MG63 (cell line): ENCODE measurements around the gene ZNF624. TPM values are rescaled to one million over a fixed set of nuclear protein-coding genes. Genes with fewer than 3 reads are reported as not detected.

ENCODE experiments used
- DNase-seq: peaks from one replicate; pipeline ENCODE4 v3.0.0-alpha.2; 2020
- H3K27me3 ChIP-seq: fragments of 250-450 bp; sonication (Bioruptor Pico); 2 replicates; pipeline ENCODE4 v1.5.1; 2020; ENCODE audit warnings: mild to moderate bottlenecking, moderate library complexity
- H3K36me3 ChIP-seq: fragments of 250-450 bp; sonication (Bioruptor Pico); 2 replicates; pipeline ENCODE4 v1.5.1; 2020; ENCODE audit warnings: mild to moderate bottlenecking, moderate library complexity
- H3K4me3 ChIP-seq: fragments of 250-450 bp; sonication (Bioruptor Pico); 2 replicates; pipeline ENCODE4 v1.5.1; 2020; ENCODE audit warnings: mild to moderate bottlenecking, moderate library complexity
- H3K9me3 ChIP-seq: fragments of 250-450 bp; sonication (Bioruptor Pico); 2 replicates; pipeline ENCODE4 v1.5.1; 2020; ENCODE audit warnings: mild to moderate bottlenecking, moderate library complexity
- total RNA-seq: library from RNA; depleted of rRNA; stranded (reverse); fragments of >200 nt; shearing (Covaris generic); gene quantifications from 2 replicates; pipeline ENCODE4 v1.2.3, GENCODE V29; 2014; ENCODE audit warnings: low replicate concordance; rRNA removed

The ZNF624 gene
- total RNA-seq, 1 experiment from 2014 or later, result 2.8 TPM

DNA sequence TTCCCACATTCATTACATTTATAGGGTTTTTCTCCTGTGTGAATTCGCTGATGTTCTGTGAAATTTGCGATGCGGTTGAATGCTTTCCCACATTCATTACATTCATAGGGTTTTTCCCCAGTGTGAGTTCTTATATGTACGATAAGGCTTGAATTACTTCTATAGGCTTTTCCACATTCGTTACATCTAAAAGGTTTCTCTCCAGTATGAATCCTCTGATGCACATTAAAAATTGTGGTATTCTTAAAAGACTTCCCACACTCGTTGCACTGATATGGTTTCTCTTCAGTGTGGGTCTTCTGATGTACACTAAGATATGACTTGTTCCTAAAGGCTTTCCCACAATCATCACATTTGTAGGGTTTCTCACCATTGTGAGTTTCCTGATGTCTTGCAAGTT, 30.4 kb downstream of the ZNF624 start:
- peaks cover 3% of the 10 kb centered on the region for H3K36me3 ChIP-seq
- H3K4me3 ChIP-seq, result no peak overlapping the region
- H3K9me3 ChIP-seq, result peaks cover 23% of the 10 kb centered on the region
- no peaks in the 10 kb centered on the region for H3K27me3 ChIP-seq
- DNase-seq, result no peak

DNA sequence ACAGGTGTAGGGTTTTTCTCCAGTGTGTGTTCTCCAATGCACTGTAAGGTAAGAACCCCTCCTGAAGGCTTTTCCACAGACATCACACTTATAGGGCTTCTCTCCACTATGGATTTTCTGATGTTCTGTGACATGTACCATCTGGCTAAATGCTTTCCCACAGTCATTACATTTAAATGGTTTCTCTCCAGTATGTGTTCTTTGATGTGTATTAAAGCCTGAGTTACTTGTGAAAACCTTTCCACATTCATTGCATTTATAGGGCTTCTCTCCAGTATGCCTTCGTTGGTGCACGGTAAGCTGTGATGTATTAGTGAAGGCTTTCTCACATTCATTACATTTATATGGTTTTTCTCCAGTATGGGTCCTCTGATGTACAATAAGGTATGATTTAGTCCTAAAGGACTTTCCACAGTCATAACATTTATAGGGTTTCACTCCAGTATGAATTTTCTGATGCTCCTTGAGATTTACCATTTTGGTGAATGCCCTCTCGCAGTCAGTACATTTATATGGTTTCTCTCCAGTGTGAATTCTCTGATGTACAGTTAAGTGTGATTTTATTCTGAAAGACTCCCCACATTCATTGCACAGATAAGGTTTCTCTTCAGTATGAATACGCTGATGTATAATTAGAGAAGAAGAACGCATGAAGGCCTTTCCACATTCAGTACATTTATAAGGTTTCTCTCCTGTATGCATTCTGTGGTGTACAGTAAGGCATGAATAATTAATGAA, 30.9 kb downstream of the ZNF624 start:
- H3K36me3 ChIP-seq, result peaks cover 3% of the 10 kb centered on the region
- H3K27me3 ChIP-seq, result no peaks in the 10 kb centered on the region
- no peak for DNase-seq
- H3K4me3 ChIP-seq, result no peak overlapping the region
- H3K9me3 ChIP-seq, result peaks cover 23% of the 10 kb centered on the region

DNA sequence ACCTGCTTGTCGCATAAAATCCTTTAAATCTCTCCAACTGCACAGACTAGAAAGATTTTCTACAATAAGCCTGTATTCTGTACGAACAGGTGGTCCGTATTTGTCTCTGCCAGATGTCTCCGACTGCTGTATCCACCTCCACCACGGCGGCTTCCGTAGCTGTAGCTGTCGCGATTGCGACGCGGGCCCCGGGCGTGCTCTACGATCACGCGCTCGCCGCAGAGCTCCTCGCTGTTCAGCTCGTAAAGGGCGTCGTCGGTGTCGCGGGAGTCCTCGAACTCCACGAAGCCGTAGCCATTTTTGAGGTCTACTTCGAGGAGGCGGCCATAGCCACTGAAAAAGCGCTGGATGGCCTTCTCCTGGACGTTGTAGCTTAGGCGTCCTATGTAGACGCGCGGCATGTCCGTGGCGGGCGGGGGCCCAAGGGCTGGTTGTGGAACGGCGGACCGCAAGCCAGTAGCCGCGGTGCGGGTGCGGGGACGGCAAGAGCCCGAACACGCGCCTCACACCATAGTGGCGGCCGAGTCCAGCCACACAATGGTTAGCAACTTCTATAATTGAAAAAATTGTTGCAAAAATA, 36.1 kb downstream of the ZNF624 start:
- Histone ChIP-seq H3K36me3 (no peaks in the 10 kb centered on the region), H3K27me3 (no peaks in the 10 kb centered on the region), H3K9me3 (peaks cover 6% of the 10 kb centered on the region), H3K4me3 (no peak overlapping the region)
- no peak for DNase-seq

DNA sequence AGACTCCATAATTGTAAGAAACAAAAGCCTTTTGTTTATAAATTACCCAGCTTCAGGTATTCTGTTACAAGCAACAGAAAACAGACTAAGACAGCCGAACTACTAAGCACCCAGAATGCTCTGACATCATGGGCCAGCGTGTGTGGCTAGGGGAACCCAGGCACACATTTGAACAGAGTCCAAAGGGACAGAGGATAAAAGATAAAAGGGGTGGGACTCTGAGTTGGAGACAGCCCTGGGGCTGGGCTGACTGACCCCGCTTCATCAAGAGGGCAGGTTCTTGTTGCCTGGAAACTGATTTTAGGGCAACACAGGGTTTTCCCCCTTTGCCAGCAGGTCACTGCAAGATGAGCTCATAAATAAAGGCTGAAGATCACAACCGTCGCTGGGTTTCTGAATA, 54.1 kb downstream of the ZNF624 start:
- Histone ChIP-seq H3K4me3 (no peak overlapping the region), H3K36me3 (no peaks in the 10 kb centered on the region), H3K9me3 (no peaks in the 10 kb centered on the region), H3K27me3 (no peaks in the 10 kb centered on the region)
- no peak for DNase-seq

DNA sequence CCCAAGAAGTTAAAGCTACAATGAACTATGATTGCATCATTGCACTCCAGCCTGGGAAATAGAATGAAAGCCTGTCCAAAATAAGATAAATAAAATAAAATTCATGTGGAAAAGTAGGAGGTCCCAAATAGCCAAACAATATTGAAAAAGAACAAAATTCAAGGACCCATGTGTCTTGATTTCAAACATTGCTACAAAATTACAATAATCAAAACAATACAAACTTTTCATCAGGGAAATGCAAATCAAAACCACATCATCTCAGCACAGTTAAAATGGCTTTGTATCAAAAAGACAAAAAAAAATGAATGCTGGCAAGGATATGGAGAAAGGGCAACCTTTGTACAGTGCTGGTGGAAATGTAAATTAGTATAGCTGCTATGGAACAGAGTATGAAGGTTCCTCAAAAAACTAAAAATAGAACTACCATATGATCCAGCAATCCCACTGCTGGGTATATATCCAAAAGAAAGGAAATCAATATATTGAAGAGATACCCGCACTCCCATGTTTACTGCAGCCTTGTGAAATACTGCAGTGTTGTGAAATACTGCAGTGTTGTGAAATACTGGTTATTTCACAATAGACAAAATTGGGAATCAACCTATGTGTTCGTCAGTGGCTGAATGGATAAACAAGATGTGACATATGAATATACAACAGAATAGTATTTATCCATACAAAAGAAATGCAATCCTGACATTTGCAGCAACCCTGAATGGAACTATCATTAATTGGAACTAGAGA, 60.1 kb downstream of the ZNF624 start:
- Histone ChIP-seq H3K9me3 (no peaks in the 10 kb centered on the region), H3K36me3 (no peaks in the 10 kb centered on the region), H3K27me3 (no peaks in the 10 kb centered on the region), H3K4me3 (no peak overlapping the region)
- no peak for DNase-seq

DNA sequence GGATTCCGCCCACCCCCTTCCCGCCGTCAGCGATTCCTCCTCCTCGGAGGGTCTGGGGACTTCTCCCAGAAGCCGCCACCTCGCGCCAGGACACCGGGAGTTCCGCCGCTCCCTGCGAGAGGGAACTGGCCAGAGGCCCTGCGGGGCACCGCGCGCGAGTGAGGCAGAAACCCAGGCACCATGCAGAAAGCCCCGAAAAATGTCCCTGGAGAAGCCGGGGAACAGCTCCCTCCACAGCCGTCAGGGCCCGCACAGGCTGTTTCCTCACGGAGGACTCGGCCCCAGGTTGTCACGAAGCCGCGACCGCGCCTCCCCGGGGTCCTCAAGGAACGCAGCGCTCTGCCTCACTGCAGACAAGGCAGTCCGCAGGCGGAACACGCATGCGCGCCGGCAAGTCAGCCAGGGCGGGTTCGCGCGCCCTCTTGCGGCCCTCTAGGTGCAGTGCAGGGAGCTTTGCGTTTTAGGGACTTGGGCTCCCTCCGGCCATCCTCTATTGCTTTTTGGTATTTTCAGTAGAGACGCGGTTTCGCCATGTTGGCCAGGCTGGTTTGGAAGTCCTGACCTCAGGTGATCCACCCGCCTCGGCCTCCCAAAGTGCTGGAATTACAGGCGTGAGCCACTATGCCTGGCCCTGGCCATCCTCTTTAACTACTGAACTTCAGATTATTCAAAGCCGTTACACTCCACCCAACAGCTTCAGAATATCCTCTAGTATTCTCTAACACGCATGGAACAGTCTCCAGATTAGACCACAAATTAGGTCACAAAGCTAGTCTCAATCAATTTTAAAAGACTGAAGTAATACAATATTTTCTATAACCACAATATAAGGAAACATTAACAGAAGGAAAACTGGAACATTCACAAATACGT, 64.3 kb downstream of the ZNF624 start:
- Histone ChIP-seq H3K36me3 (no peaks in the 10 kb centered on the region), H3K9me3 (no peaks in the 10 kb centered on the region), H3K27me3 (no peaks in the 10 kb centered on the region), H3K4me3 (peak overlapping the region; percentile 56)
- DNase-seq, result peak; percentile 74

DNA sequence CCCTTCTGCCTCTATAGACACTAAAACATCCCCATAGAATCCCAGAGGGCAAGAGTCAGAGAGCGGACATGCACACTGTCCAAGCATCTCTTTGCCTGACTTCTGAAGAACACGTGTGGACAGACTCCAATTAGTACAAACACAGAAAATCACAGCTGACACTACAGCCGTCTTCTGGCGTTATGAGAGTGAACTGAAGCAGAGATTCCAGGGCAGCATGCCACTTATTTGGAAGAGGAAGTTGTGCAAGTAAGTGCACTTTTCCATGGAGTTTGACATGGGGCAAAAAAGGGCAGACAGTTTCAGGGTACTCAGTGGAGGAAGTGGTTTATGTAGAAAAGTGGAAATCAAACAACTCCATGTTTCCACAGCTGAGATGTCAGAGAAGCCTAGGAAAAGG, 67.9 kb downstream of the ZNF624 start:
- Histone ChIP-seq H3K27me3 (no peaks in the 10 kb centered on the region), H3K36me3 (no peaks in the 10 kb centered on the region), H3K4me3 (no peak overlapping the region), H3K9me3 (no peaks in the 10 kb centered on the region)
- DNase-seq, result no peak

DNA sequence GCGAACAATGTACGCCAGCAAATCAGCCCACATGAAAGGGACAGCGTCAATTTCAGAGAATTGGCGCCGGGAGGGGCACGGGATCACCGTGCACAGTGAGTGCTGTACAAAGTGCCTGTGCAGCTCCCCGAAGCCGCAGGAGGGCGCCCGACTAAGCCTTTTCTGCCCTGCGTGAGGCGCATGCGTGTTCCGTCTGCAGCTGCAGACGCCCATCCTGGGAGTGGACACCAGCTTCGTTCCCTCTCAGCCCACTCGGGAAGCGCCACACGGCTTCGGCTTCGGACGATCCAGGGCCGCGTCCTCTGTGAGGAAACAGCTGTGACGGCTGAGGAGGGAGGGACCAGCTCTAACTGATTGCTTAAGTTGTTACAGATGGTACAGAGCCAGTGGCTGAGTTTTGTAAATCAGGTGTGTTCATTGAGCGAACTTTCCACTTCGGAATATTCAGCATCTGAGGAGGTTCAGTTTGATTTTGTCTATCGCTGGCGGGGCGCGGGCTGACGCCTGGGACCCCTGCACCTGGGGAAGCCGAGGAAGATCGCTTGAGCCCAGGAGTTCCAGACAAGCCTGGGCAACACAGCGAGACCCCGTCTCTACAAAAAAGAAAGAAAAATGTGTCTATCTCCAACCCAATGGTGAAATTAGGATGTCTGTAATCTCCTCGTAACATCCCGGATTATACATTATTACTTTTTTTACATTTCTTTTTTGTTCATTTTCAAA, 69.2 kb downstream of the ZNF624 start:
- peak; percentile 68 for DNase-seq
- Histone ChIP-seq H3K4me3 (no peak overlapping the region), H3K27me3 (no peaks in the 10 kb centered on the region)

DNA sequence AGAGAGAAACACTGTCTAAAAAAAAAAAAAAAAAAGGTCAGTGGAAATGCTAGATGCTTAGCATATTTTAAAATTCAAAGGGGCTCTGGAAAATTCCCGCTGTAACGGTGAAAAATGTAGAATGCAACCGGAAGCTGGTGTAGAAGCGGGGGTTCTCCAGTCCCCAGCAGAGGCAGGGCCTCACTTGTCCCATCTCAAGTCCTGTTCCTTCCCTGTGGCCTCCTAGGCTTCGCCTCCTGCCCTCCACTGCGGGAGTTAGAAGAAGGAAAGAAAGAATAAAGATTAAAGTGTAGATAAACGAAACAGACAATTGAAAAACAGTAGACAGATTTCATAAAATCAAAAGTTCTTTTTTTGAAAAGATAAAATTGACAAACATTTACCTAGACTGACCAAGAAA, 69.9 kb downstream of the ZNF624 start:
- no peak for DNase-seq
- H3K9me3 ChIP-seq, result no peaks in the 10 kb centered on the region
- H3K4me3 ChIP-seq, result no peak overlapping the region
- H3K27me3 ChIP-seq, result no peaks in the 10 kb centered on the region
- H3K36me3 ChIP-seq, result no peaks in the 10 kb centered on the region

More for the DNA sequence above, 69.2 kb downstream of the ZNF624 start:
- Histone ChIP-seq H3K36me3 (no peaks in the 10 kb centered on the region), H3K9me3 (no peaks in the 10 kb centered on the region)

DNA sequence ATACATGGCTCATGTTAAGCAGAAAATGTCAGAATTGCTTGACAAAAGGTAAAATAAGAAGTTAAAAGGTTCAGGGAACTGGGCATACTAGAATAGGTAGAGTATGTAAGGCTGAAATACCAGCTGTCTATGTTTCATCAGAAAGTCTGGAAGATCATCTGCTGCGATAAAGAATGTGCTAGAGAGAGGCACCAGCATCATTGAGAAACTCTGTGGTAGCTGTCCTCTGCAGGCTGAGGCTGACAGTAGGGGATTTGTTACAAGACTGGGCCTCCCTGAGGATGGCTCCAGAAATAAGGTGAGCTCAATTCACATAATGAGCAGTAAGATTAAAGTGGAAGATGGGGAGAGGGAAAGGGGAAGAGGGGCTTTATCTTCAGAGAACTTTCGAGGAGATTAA, 80.2 kb downstream of the ZNF624 start:
- no peaks in the 10 kb centered on the region for H3K36me3 ChIP-seq
- no peaks in the 10 kb centered on the region for H3K9me3 ChIP-seq
- no peaks in the 10 kb centered on the region for H3K27me3 ChIP-seq
- H3K4me3 ChIP-seq, result no peak overlapping the region
- no peak for DNase-seq

Other genes starting within 250 kb of the ZNF624 start
- gene TRPV2, start 238.3 kb downstream of the ZNF624 start, total RNA-seq, result 0.05 and 0.30 TPM in 2 replicates
- gene LRRC75A, start 161.7 kb downstream of the ZNF624 start, total RNA-seq, result 0.03 TPM in 1 of 2 replicates, not detected in the other
- 2.2 and 21.7 TPM in 2 replicates for gene ZNF287, start 84.6 kb downstream of the ZNF624 start, total RNA-seq
- gene CCDC144A, start 36.4 kb upstream of the ZNF624 start, total RNA-seq, result 0.02 and 0.26 TPM in 2 replicates